Coronary artery (tissue), 2 donors: Measurements from ENCODE around the gene ZDHHC12.

Experiments used
- DNase-seq: peaks from one replicate; pipeline ENCODE4 v3.0.0-alpha.2; 2017; ENCODE audit warnings: low spot score
- H3K27ac ChIP-seq, 2 donors: fragments of 200-600 bp; sonication (generic); one replicate each; pipeline ENCODE4 v1.5.1; 2016 to 2019
- H3K4me3 ChIP-seq: fragments of 200-600 bp; sonication (generic); 2 replicates; pipeline ENCODE4 v1.5.1; 2016; ENCODE audit warnings: mild to moderate bottlenecking, moderate library complexity
- TF ChIP-seq, protein P1 (sequence below): fragments of 200-600 bp; sonication (generic); IDR thresholded peaks from one replicate; pipeline ENCODE4 v1.5.1; 2019; ENCODE audit warnings: antibody characterized with exemption

ZDHHC12 gene

DNA sequence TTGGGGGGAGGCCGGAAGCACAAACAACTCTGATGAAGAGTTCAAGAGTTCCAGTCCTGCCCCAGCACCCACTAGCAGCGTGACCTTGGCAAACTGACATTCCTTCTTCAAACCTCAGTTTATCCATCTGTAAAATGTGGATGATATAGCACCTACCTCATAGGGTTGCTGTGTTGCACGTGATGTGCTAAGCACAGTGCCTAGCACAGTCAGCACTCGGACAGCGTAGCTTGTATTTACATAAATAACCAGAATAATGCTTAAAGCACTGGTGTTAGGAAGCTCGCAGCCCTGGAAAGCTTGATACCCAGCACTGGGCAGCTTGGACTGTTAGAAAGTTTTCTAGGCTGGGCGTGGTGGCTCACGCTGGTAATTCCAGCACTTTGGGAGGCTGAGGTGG, 16.5 kb downstream of the ZDHHC12 start:
- TF ChIP-seq, protein P1, sequence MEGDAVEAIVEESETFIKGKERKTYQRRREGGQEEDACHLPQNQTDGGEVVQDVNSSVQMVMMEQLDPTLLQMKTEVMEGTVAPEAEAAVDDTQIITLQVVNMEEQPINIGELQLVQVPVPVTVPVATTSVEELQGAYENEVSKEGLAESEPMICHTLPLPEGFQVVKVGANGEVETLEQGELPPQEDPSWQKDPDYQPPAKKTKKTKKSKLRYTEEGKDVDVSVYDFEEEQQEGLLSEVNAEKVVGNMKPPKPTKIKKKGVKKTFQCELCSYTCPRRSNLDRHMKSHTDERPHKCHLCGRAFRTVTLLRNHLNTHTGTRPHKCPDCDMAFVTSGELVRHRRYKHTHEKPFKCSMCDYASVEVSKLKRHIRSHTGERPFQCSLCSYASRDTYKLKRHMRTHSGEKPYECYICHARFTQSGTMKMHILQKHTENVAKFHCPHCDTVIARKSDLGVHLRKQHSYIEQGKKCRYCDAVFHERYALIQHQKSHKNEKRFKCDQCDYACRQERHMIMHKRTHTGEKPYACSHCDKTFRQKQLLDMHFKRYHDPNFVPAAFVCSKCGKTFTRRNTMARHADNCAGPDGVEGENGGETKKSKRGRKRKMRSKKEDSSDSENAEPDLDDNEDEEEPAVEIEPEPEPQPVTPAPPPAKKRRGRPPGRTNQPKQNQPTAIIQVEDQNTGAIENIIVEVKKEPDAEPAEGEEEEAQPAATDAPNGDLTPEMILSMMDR, result no peak
- Histone ChIP-seq H3K4me3 (no peak overlapping the region), H3K27ac (no peak overlapping the region)
- no peak for DNase-seq

- H3K27ac ChIP-seq, result no peak overlapping the region
- no peak overlapping the region for H3K4me3 ChIP-seq
- TF ChIP-seq, protein P1, result no peak
- DNase-seq, result no peak
These were observed 17.1 kb downstream of the ZDHHC12 start for GRCh38 chr9:128706671-128707381.

- no peak overlapping the region for H3K4me3 ChIP-seq
- TF ChIP-seq, protein P1, result no peak
- DNase-seq, result no peak
- no peak overlapping the region for H3K27ac ChIP-seq
These were observed 17.9 kb downstream of the ZDHHC12 start for GRCh38 chr9:128706045-128706444.

- peak overlapping the region in 1 of 2 donors; percentile 11 for H3K27ac ChIP-seq
- no peak overlapping the region for H3K4me3 ChIP-seq
- TF ChIP-seq, protein P1, result no peak
- DNase-seq, result peak; percentile 65
These were observed 18.6 kb downstream of the ZDHHC12 start for GRCh38 chr9:128705051-128705965.

GRCh38 chr9:128704356-128704670, 19.6 kb downstream of the ZDHHC12 start:
- DNase-seq, result peak; percentile 61
- peak overlapping the region in 1 of 2 donors; percentile 79 for H3K27ac ChIP-seq
- H3K4me3 ChIP-seq, result no peak overlapping the region
- TF ChIP-seq, protein P1, result no peak

DNA sequence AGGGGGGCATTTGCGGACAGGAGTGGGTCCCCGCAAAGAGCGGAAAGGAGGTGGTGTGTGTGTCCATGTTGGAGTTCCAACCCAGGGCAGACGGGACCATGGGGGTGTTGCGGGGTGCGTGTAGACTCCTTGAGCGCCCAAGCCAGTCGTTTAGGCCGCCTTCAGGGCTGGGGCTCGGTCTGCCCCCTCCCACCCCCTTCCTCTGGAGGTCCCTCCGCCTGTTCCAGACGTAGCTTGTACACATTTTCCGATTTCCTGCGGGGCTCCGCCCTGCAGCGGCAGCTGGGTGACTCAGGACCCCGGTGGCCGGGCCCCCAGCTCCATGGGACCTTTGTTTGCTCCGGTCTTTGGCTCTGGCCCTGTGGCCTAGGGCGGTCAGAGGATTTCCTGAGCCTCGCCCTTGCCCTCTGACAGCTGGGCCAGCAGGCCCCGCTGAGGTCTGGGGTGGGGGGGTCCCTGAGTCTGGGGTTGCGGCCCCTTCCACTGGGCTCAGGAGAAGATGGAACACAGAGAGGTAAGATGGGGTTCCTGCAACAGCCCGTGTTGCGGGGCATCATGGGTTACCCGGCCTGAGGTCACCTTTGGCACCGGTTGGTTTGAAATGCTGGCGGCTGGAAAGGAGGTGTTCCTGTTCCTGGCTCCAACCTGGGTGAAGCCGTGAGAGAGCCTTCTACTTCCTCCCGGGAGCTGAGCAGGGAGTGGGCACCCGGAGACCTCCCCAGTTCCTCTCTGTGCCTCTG, 20.1 kb downstream of the ZDHHC12 start:
- peak overlapping the region; percentile 91 for H3K4me3 ChIP-seq
- TF ChIP-seq, protein P1, result no peak
- peak; percentile 74 for DNase-seq
- peak overlapping the region in 1 of 2 donors; percentile 79 for H3K27ac ChIP-seq
